Fibroblast of lung (primary cell): ENCODE data around the gene APBB1IP.
"Not testable (repeated sequence)": the region's sequence is repeated elsewhere in the genome, so short reads cannot be mapped to it uniquely, and the experiment has no call there.

Source experiments
- EZH2 ChIP-seq: IDR thresholded peaks from 2 replicates; pipeline ENCODE4 v1.5.1; 2012; ENCODE audit warnings: low read length, control low read depth, mild to moderate bottlenecking; ENCODE audit errors: missing control alignments
- TF ChIP-seq, protein P1 (sequence below), 2 donors: IDR thresholded peaks in 1 of 2; conservative IDR thresholded peaks in 1 of 2; 1 replicate in 1 of 2; 2 replicates in 1 of 2; pipeline ENCODE4 v1.5.1; 2011 to 2012; ENCODE audit warnings: low read length in 2 of 2, control low read depth in 1 of 2, inconsistent platforms in 1 of 2, low read depth in 1 of 2, mild to moderate bottlenecking in 1 of 2

DNA sequence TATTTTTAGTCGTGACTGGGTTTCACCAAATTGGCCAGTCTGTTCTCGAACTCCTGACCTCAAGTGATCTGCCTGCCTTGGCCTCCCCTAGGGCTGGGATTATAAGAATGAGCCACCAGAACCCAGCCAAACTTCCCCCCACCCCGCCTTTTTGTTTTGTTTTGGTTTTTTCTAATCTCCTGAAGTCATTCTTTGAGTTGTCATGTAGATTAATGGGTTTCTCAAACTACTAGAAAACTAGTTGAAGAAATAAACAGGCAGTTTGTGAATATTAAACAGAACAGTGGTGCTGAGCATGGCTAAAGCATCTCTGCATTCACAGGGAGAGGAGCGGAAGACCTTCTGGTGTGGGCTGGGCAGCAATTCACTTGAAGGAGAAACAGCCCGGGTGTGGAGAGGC lies 151.7 kb downstream of the APBB1IP start:
- TF ChIP-seq EZH2 = not testable (repeated sequence)
- TF ChIP-seq, protein P1, sequence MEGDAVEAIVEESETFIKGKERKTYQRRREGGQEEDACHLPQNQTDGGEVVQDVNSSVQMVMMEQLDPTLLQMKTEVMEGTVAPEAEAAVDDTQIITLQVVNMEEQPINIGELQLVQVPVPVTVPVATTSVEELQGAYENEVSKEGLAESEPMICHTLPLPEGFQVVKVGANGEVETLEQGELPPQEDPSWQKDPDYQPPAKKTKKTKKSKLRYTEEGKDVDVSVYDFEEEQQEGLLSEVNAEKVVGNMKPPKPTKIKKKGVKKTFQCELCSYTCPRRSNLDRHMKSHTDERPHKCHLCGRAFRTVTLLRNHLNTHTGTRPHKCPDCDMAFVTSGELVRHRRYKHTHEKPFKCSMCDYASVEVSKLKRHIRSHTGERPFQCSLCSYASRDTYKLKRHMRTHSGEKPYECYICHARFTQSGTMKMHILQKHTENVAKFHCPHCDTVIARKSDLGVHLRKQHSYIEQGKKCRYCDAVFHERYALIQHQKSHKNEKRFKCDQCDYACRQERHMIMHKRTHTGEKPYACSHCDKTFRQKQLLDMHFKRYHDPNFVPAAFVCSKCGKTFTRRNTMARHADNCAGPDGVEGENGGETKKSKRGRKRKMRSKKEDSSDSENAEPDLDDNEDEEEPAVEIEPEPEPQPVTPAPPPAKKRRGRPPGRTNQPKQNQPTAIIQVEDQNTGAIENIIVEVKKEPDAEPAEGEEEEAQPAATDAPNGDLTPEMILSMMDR (conservative IDR thresholded peaks at IDR 0.05 in 1 of 2, IDR thresholded peaks at IDR 0.05 in 1 of 2; ENCODE audit: low read depth in 1 of 2, low read length in 2 of 2) = not testable (repeated sequence)
